Activated T-cell treated with anti-CD3 and anti-CD28 coated beads for 48 hours (primary cell): Measurements from ENCODE around the gene STAP2.

Experiments used
- DNase-seq: peaks from one replicate; pipeline ENCODE4 v3.0.0-alpha.2; 2020; ENCODE audit warnings: low read depth

STAP2 gene

GRCh38 chr19:4327252-4327876 is 11.3 kb downstream of the STAP2 start:
- peak; percentile 85 for DNase-seq

- DNase-seq, result no peak
Measured at GRCh38 chr19:4326837-4327251, 11.8 kb downstream of the STAP2 start.

GRCh38 chr19:4326215-4326836 is 12.3 kb downstream of the STAP2 start:
- DNase-seq, result no peak

- DNase-seq, result no peak
Measured at GRCh38 chr19:4324228-4324627, 14.4 kb downstream of the STAP2 start.

GRCh38 chr19:4323692-4324091 is 14.9 kb downstream of the STAP2 start:
- DNase-seq, result no peak

GRCh38 chr19:4322942-4323665 is 15.5 kb downstream of the STAP2 start:
- DNase-seq, result no peak

GRCh38 chr19:4320419-4320818 is 18.2 kb downstream of the STAP2 start:
- no peak for DNase-seq

GRCh38 chr19:4319067-4319718 is 19.4 kb downstream of the STAP2 start:
- no peak for DNase-seq

- DNase-seq, result no peak
Measured at GRCh38 chr19:4318460-4318859, 20.2 kb downstream of the STAP2 start.

- DNase-seq, result no peak
Measured at GRCh38 chr19:4316956-4317355, 21.7 kb downstream of the STAP2 start.

- no peak for DNase-seq
Measured at GRCh38 chr19:4313847-4314490, 24.7 kb downstream of the STAP2 start.

- no peak for DNase-seq
Measured at GRCh38 chr19:4310247-4311121, 28.1 kb downstream of the STAP2 start.

- no peak for DNase-seq
Measured at GRCh38 chr19:4305659-4306058, 33.0 kb downstream of the STAP2 start.

GRCh38 chr19:4305257-4305612 is 33.4 kb downstream of the STAP2 start:
- no peak for DNase-seq

GRCh38 chr19:4304538-4305256 is 33.9 kb downstream of the STAP2 start, which contains the start of gene FSD1:
Gene FSD1 (plus strand): TSS chr19:4304598. CDS start chr19:4304747, 149 bp downstream.
- DNase-seq, result peak; percentile 85

GRCh38 chr19:4303819-4304537 is 34.6 kb downstream of the STAP2 start:
- DNase-seq, result no peak

- no peak for DNase-seq
Measured at GRCh38 chr19:4302243-4302640, 36.4 kb downstream of the STAP2 start, which contains the start of gene TMIGD2. Gene TMIGD2 (minus strand): TSS chr19:4302389. CDS start chr19:4302385, 4 bp downstream.

GRCh38 chr19:4301590-4302242 is 36.9 kb downstream of the STAP2 start:
- DNase-seq, result no peak

- no peak for DNase-seq
Measured at GRCh38 chr19:4300589-4300988, 38.0 kb downstream of the STAP2 start.
